DND-41 (cell line): Measurements from ENCODE around the gene PKD1L1.
"Not testable (repeated sequence)": the region's sequence is repeated elsewhere in the genome, so short reads cannot be mapped to it uniquely, and the experiment has no call there.

Experiments used
- ATAC-seq: fragments of 200-7000 bp; cut with Tn5 transposase; 3 replicates; pipeline ENCODE4 v1.9.1; 2021; ENCODE audit warnings: low read depth; ENCODE audit not compliant: insufficient read depth
- DNase-seq: peaks from one replicate; pipeline ENCODE4 v3.0.0-alpha.2; 2020
- H2AFZ ChIP-seq: 2 replicates; pipeline ENCODE4 v1.6.0; 2012; ENCODE audit warnings: low read depth, low read length
- H3K27ac ChIP-seq: 2 replicates; pipeline ENCODE4 v1.5.1; 2012; ENCODE audit warnings: low read length, inconsistent platforms
- H3K27me3 ChIP-seq: fragments of 200-600 bp; sonication (generic); 2 replicates; pipeline ENCODE4 v1.6.0; 2012; ENCODE audit warnings: low read length, mild to moderate bottlenecking, inconsistent platforms; ENCODE audit not compliant: insufficient read depth, poor library complexity
- H3K36me3 ChIP-seq: 2 replicates; pipeline ENCODE4 v1.5.1; 2012; ENCODE audit warnings: low read length, inconsistent platforms; ENCODE audit not compliant: insufficient read depth
- H3K4me1 ChIP-seq: 2 replicates; pipeline ENCODE4 v1.5.1; 2012; ENCODE audit warnings: mild to moderate bottlenecking, low read length; ENCODE audit not compliant: insufficient read depth
- H3K4me2 ChIP-seq: 2 replicates; pipeline ENCODE4 v1.6.0; 2012; ENCODE audit warnings: mild to moderate bottlenecking, moderate library complexity, low read length, inconsistent platforms; ENCODE audit not compliant: insufficient read depth
- H3K4me3 ChIP-seq, 2 experiments: fragments of 200-600 bp in 1 of 2; shearing (Covaris generic) in 1 of 2; 2 replicates each; pipeline ENCODE4 v1.5.1; 2012 to 2016; ENCODE audit warnings: inconsistent platforms in 2 of 2, low read length in 2 of 2, mild to moderate bottlenecking in 2 of 2, low read depth in 1 of 2, moderate library complexity in 1 of 2
- H3K79me2 ChIP-seq: 2 replicates; pipeline ENCODE4 v1.6.0; 2012; ENCODE audit warnings: low read length, inconsistent platforms; ENCODE audit not compliant: insufficient read depth
- H3K9ac ChIP-seq: 2 replicates; pipeline ENCODE4 v1.6.0; 2012; ENCODE audit warnings: low read depth, mild to moderate bottlenecking, inconsistent platforms, low read length, moderate library complexity
- H3K9me3 ChIP-seq: 2 replicates; pipeline ENCODE4 v1.5.1; 2012; ENCODE audit warnings: low read length, moderate library complexity, mild to moderate bottlenecking, inconsistent platforms; ENCODE audit not compliant: insufficient read depth, severe bottlenecking
- H4K20me1 ChIP-seq: 2 replicates; pipeline ENCODE4 v1.6.0; 2012; ENCODE audit warnings: low read length; ENCODE audit not compliant: insufficient read depth
- EZH2 ChIP-seq: IDR thresholded peaks from 3 replicates; pipeline ENCODE4 v1.6.1; 2012; ENCODE audit warnings: borderline replicate concordance, low read depth, mild to moderate bottlenecking, moderate library complexity, low read length, inconsistent platforms; ENCODE audit not compliant: severe bottlenecking
- TF ChIP-seq, protein P1 (sequence below): IDR thresholded peaks from 2 replicates; pipeline ENCODE4 v1.5.1; 2012; ENCODE audit warnings: borderline replicate concordance, low read length, moderate library complexity, mild to moderate bottlenecking; ENCODE audit not compliant: poor library complexity, severe bottlenecking; ENCODE audit errors: extremely low read depth

PKD1L1 gene

GRCh38 chr7:47924266-47924665, 24.0 kb downstream of the PKD1L1 start:
- H2AFZ ChIP-seq: no peak overlapping the region
- H3K27ac ChIP-seq: no peak overlapping the region
- TF ChIP-seq, protein P1, sequence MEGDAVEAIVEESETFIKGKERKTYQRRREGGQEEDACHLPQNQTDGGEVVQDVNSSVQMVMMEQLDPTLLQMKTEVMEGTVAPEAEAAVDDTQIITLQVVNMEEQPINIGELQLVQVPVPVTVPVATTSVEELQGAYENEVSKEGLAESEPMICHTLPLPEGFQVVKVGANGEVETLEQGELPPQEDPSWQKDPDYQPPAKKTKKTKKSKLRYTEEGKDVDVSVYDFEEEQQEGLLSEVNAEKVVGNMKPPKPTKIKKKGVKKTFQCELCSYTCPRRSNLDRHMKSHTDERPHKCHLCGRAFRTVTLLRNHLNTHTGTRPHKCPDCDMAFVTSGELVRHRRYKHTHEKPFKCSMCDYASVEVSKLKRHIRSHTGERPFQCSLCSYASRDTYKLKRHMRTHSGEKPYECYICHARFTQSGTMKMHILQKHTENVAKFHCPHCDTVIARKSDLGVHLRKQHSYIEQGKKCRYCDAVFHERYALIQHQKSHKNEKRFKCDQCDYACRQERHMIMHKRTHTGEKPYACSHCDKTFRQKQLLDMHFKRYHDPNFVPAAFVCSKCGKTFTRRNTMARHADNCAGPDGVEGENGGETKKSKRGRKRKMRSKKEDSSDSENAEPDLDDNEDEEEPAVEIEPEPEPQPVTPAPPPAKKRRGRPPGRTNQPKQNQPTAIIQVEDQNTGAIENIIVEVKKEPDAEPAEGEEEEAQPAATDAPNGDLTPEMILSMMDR: no peak
- TF ChIP-seq EZH2: no peak
- no peak for DNase-seq
- H3K4me2 ChIP-seq: no peak overlapping the region
- no peak overlapping the region for H3K9ac ChIP-seq
- ATAC-seq: no peak
- no peaks in the 10 kb centered on the region for H3K27me3 ChIP-seq
- no peaks in the 10 kb centered on the region for H3K36me3 ChIP-seq
- no peak overlapping the region for H3K4me3 ChIP-seq
- no peaks in the 10 kb centered on the region for H3K79me2 ChIP-seq
- no peaks in the 10 kb centered on the region for H4K20me1 ChIP-seq
- H3K9me3 ChIP-seq: no peaks in the 10 kb centered on the region
- H3K4me1 ChIP-seq: no peaks in the 10 kb centered on the region

GRCh38 chr7:47923081-47923875, 25.0 kb downstream of the PKD1L1 start:
- not testable (repeated sequence) for H3K27ac ChIP-seq, H3K4me2 ChIP-seq

GRCh38 chr7:47916514-47916913, 31.8 kb downstream of the PKD1L1 start:
- H3K27me3 ChIP-seq, ATAC-seq, H3K4me1 ChIP-seq, H4K20me1 ChIP-seq, H3K36me3 ChIP-seq, H3K9me3 ChIP-seq, H3K9ac ChIP-seq, DNase-seq, H3K4me3 ChIP-seq, H3K4me2 ChIP-seq, H3K79me2 ChIP-seq, H3K27ac ChIP-seq, H2AFZ ChIP-seq: not testable (repeated sequence)

More at GRCh38 chr7:47923081-47923875, 25.0 kb downstream of the PKD1L1 start:
- not testable (repeated sequence) for H3K4me3 ChIP-seq, DNase-seq, H4K20me1 ChIP-seq, H2AFZ ChIP-seq, H3K79me2 ChIP-seq, ATAC-seq, H3K36me3 ChIP-seq, H3K9ac ChIP-seq, H3K27me3 ChIP-seq, H3K9me3 ChIP-seq, H3K4me1 ChIP-seq

DNA sequence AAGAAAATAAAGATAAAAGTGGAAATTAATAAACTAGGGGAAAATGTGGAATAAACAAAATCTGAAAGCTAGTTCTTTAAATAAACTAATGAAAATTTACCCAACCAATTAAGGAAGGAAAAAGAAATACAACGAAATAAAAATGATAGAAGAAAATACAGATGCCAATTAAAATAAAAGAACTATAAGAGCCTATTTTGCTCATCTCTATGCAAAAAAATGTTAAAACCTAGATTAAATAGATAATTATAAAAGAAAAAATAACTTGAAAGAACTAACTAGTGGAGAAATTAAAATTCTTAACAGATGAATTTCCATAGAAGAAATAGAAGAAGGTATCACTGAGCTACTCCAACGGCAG, 32.7 kb downstream of the PKD1L1 start:
- Histone ChIP-seq H3K36me3 (no peaks in the 10 kb centered on the region), H3K27me3 (no peaks in the 10 kb centered on the region), H4K20me1 (no peaks in the 10 kb centered on the region), H3K27ac (no peak overlapping the region), H3K79me2 (no peaks in the 10 kb centered on the region), H2AFZ (no peak overlapping the region), H3K4me1 (no peaks in the 10 kb centered on the region), H3K4me2 (no peak overlapping the region), H3K9me3 (no peaks in the 10 kb centered on the region), H3K4me3 (no peak overlapping the region), H3K9ac (no peak overlapping the region)
- ATAC-seq (no peak), DNase-seq (no peak)
- TF ChIP-seq, protein P1: no peak
- no peak for TF ChIP-seq EZH2
